GM21528 (cell line): ENCODE data around the gene CYS1.
A peak's percentile ranks its signal among the peaks of the same experiment; 100 is the strongest.
"Not testable (repeated sequence)": the region's sequence is repeated elsewhere in the genome, so short reads cannot be mapped to it uniquely, and the experiment has no call there.

Experiments
- ATAC-seq: cut with Tn5 transposase; IDR thresholded peaks from one replicate; pipeline ENCODE4 v1.9.1; 2021; ENCODE audit warnings: mild to moderate bottlenecking, moderate library complexity; ENCODE audit not compliant: unreplicated experiment, low FRiP score

CYS1 gene

GRCh38 chr2:10094271-10094814 lies 14.1 kb upstream of the CYS1 start:
- ATAC-seq: no peak

DNA sequence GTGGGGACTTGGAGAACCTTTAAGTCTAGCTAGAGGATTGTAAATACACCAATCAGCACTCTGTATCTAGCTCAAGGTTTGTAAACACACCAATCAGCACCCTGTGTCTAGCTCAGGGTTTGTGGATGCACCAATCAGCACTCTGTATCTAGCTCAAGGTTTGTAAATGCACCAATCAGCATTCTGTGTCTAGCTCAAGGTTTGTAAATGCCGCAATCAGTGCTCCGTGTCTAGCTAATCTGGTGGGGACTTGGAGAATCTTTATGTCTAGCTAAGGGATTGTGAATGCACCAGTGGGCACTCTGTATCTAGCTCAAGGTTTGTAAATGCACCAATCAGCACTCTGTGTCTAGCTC lies 11.7 kb upstream of the CYS1 start:
- ATAC-seq: not testable (repeated sequence)

DNA sequence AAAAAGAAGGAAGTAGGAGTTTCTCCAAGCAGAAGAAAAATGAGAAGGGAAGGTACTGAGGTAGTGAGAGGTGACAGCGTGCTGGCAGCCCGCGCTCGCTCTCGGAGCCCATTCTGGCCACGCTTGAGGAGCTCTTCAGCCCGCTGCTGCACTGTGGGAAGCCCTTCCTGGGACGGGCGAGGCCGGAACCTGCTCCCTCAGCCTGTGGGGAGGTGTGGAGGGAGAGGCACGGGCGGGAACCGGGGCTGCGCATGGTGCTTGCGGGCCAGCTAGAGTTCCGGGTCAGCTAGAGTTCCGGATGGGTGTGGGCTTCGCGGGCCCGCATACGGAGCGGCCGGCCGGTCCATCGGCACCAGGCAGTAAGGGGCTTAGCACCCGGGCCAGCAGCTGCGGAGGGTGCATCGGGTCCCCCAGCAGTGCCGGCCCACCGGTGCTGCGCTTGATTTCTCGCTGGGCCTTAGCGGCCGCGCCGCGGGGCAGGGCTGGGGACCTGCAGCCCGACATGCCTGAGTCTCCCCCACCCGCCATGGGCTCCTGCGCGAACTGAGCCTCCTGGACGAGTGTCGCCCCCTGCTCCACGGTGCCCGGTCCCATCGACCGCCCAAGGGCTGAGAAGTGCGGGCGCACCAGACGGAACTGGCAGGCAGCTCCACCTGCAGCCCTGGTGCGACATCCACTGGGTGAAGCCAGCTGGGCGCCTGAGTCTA lies 11.1 kb upstream of the CYS1 start:
- peak; percentile 49 for ATAC-seq

DNA sequence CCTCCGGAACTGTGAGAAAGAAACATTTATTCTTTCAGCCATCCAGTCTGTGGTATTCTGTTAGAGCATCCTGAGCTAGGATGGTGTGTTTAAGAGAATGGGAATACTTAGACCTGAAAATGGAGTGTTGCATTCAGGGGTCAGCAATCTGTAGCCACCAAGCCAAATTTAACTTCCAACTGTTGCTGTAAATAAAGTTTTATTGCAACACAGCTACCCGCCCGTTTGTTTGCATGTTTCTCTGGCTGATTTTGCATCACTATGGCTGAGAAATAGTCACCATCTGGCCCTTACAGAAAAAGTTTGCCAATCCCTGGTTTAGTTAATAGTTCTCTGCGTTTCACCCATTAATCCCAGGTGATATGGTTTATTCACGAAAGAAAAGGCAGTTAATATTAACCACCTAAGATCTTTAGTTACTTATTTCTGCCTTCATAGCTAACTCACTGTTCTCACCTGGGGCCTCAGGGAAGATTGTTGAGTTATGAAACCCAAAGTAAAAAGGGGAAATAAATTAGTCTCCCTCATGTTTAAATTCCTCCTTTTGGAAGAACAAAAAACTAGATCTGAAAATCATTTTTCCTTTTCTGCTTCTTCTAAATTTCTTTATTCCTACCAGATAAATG lies 9.5 kb upstream of the CYS1 start:
- ATAC-seq: no peak

- ATAC-seq: no peak
Observed at GRCh38 chr2:10087360-10087759, 7.1 kb upstream of the CYS1 start.

- ATAC-seq: no peak
Observed at GRCh38 chr2:10086950-10087349, 6.7 kb upstream of the CYS1 start.

DNA sequence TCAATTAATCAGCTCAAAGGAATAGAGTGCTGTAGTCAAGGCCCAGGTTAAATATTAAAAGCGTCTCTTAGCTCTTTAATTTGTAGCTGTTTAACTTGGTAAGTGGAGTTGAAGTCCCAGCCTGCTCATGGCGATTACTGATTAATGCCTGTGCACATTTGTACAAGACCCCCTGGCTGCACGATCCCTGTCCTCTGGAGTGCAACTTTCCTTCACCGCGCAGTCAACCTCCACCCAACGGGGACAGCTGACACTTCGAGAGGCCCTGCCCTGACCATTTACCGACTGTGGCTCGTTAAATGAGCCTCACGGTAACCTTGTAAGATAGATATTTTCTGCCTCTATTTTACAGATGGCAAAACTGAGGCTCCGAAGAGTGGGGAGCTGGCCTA lies 5.5 kb upstream of the CYS1 start:
- no peak for ATAC-seq

- ATAC-seq: no peak
Observed at GRCh38 chr2:10085043-10085667, 4.9 kb upstream of the CYS1 start.

DNA sequence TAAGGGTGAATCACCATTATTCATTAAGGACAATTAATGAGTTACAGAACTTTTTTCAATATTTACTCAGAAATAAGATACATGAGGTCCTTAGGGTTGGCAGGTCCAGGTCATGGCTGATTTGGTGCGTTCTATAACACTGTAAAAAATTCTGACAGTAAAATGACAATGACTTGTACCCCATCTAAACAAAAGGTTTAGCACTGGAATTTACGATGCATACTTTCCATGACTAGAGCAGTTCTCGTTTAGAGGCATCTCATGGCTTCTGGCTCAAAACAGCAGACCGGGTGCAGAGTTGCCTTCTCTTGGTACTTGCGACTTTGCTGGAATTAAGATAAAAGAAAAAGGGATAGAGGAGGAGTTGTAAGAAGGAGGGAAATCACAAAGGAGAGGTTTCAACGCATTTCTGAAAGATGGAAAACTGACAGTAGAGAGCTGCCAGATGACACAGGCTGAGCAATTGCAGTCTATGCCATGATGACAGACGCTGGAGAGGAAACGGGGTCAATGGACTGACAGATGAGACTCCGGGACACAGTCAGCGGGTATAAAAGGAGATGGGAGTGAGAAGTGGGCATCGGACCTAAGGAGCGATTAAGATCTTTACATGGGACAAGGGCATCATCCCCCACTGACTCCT lies 4.1 kb upstream of the CYS1 start:
- ATAC-seq: no peak

GRCh38 chr2:10083692-10084211 lies 3.5 kb upstream of the CYS1 start:
- no peak for ATAC-seq

- no peak for ATAC-seq
Observed at GRCh38 chr2:10083046-10083445, 2.8 kb upstream of the CYS1 start.

DNA sequence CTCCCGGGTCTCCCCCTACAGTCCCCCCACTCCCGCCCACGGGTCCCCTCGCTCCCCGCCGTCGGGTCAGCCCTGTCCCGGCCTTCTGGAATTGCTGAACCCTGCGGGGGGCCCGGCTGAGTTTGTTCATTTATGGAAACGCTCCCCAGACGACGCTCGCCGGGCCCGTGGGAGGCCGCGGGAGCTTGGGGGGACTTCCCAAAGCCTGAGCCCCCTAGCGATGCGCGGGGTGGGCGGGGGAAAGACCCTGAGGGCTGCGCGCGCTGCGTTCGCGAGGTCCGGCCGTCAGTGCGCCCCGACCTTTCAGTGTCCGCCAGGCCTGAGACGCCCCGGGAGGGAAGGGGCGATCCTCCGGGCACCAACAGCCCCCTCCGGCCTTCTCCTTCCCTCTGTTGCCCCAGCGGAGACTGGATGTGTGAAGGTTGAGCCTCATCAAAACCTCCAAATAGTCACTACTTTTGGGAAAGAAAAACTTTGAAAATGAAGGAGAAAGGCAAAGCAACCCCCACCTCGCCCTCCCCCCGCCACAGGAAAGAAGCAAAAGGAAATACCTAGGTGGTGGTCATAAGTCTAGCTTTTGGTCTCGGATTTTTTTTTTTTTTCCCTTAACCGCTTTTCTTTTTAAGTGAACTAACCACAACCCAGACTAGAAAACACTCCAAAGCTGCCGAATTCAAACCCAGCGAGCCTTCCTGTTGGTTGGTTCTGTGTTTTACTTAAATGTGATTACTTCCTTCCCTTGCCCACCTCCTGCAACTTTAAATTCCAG lies 509 bp upstream of the CYS1 start:
- ATAC-seq: peak; percentile 28

DNA sequence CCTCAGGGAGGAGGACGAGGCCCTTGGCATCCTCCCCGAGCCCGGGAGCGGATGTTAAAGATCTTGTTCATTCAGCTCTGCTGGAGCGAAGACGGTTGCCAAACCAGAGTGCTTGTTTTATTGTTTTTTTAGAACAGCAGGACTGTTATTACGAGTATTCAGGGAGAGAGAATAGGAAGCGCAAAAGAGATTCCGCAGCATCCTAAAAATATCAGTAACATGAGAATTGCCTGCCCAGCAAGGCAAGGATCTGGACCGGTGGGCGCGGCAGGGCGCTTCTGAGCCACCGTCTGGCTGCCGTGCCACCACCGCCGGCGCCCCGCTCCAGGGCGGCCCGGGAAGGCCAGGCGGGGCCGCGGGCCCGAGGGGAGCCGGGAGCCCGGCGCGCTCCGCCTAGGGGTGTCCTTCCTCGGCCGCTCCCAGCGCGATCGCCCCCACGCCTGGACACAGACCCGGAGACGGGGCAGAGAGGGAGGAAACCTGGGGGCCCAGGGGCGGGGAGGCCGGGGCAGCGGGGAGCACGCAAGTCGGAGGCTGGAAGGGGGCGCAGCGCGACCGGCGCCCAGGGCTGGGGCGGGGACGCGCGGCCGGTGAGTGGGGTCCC lies 843 bp downstream of the CYS1 start:
- ATAC-seq: peak; percentile 36

DNA sequence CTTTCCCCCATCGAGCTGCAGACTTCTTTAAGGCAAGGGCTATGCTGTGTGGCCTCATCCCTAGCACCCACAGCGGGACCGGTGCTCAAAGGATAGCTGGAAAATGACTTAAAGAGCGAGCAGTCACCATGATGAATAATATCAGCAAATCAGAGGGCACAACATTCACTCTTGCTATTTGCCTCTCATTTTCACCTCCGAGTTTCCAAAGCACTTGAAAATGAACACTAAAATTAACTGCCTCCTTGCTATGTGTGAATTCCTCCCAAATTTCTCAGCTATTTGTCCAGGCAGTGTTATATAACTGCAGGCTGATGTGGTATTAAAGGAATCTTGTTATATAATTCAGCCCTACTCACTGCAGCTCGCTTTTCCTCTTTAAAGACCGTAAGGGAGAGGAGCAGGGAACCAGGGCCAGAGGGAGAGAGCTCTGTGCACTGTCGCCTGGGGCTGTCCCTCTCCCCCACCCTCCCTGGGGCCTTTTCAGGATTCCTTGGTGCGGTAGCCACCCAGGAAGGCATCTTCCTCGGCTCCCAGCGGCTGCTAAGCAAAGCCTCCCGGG lies 1.4 kb downstream of the CYS1 start:
- no peak for ATAC-seq

GRCh38 chr2:10078001-10078400 lies 2.2 kb downstream of the CYS1 start:
- no peak for ATAC-seq

GRCh38 chr2:10076988-10077527 lies 3.2 kb downstream of the CYS1 start:
- no peak for ATAC-seq

- ATAC-seq: no peak
Observed at GRCh38 chr2:10076511-10076910, 3.7 kb downstream of the CYS1 start.

DNA sequence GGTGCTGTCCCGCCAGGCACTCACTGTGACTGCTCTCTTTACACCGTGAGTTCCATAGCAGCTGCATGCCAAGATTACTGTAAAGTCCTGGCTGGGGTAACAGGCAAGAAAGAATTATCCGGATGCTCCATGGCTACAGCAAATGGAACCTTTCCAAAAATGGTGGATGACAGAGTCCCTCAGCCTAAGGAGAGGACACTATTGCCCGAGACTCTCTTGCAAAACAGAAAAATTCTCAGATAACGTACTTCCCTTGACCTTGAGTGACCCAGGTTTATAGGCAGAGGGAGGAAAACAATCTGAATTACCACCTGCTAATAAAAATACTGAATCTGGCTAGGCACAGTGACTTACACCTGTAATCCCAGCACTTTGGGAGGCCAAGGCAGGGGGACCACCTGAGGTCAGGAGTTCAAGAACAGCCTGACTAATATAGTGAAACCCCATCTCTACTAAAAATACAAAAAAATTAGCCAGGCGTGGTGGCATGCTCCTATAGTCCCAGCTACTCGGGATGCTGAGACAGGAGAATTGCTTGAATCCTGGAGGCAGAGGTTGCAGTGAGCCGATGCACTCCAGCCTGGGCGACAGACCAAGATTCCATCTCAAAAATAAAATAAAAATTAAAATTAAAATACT lies 4.5 kb downstream of the CYS1 start:
- no peak for ATAC-seq

- no peak for ATAC-seq
Observed at GRCh38 chr2:10075101-10075500, 5.1 kb downstream of the CYS1 start.
